ENCODE data around the gene PPIL1.

DNA sequence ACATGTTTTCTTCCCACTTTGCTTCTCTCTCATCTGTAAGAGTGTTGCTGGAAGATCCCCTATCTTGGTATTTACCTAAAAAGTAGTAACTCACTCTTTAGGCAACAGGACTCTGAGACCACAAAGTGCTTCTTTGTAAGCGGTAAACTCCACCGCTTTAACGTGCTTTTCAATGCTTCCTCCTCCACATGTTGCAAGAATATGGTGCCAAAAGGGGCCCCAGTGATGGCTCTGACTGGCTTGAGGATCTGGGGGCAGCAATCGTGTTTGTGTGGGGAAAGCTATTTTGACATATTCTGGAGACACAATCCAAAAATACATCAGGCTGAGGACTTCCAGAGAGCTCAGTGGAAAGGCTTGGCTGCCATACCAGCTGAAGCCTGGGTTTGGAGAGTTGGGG, 23.0 kb downstream of the PPIL1 start:
- TF ChIP-seq, protein P1, sequence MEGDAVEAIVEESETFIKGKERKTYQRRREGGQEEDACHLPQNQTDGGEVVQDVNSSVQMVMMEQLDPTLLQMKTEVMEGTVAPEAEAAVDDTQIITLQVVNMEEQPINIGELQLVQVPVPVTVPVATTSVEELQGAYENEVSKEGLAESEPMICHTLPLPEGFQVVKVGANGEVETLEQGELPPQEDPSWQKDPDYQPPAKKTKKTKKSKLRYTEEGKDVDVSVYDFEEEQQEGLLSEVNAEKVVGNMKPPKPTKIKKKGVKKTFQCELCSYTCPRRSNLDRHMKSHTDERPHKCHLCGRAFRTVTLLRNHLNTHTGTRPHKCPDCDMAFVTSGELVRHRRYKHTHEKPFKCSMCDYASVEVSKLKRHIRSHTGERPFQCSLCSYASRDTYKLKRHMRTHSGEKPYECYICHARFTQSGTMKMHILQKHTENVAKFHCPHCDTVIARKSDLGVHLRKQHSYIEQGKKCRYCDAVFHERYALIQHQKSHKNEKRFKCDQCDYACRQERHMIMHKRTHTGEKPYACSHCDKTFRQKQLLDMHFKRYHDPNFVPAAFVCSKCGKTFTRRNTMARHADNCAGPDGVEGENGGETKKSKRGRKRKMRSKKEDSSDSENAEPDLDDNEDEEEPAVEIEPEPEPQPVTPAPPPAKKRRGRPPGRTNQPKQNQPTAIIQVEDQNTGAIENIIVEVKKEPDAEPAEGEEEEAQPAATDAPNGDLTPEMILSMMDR (IDR thresholded peaks at IDR 0.05), result no peak
- TF ChIP-seq EP300 (IDR thresholded peaks at IDR 0.05) (no peak), POLR2AphosphoS5 (IDR thresholded peaks at IDR 0.05) (no peak), POLR2A (IDR thresholded peaks at IDR 0.05) (no peak)
